IMR-90 (cell line): Measurements from ENCODE around the gene CCDC136. TPM values are rescaled to one million over a fixed set of nuclear protein-coding genes. Genes with fewer than 3 reads are reported as not detected.

Experiments
- ATAC-seq: fragments of 200-7000 bp; cut with Tn5 transposase; 2 replicates; pipeline ENCODE4 v1.9.1; 2020; ENCODE audit warnings: low read depth, mild to moderate bottlenecking, moderate library complexity
- BruUV-seq: library from RNA; stranded (reverse); fragments of 400-500 nt; replicated peaks from 2 replicates; lab custom pipeline; 2021; lab: Mats Ljungman, UMichigan
- CTCF ChIA-PET: fragments of 300-600 bp; formaldehyde crosslinking; extraction: SDS; loops from one replicate; lab custom pipeline; 2021; ENCODE audit warnings: antibody characterized with exemption; lab: Yijun Ruan, JAX
- POLR2A ChIA-PET: fragments of 300-600 bp; sonication (Branson Sonifier 250); formaldehyde crosslinking; loops from one replicate; lab custom pipeline; 2022; ENCODE audit warnings: antibody characterized with exemption; ENCODE audit not compliant: unreplicated experiment; lab: Charles Lee
- DNase-seq: peaks from one replicate; pipeline ENCODE4 v3.0.0; 2013
- H2AFZ ChIP-seq: replicated peaks from 2 replicates; pipeline ENCODE3; 2013; ENCODE audit warnings: low read length, mild to moderate bottlenecking; ENCODE audit not compliant: poor library complexity
- H2AK5ac ChIP-seq: 2 replicates; pipeline ENCODE4 v1.6.1; 2013; ENCODE audit warnings: low read depth, low read length, inconsistent platforms
- H2AK9ac ChIP-seq: replicated peaks from 2 replicates; pipeline ENCODE3; 2013; ENCODE audit warnings: mild to moderate bottlenecking, low read depth, low read length, moderate library complexity; ENCODE audit not compliant: poor library complexity
- H2BK120ac ChIP-seq: 2 replicates; pipeline ENCODE4 v1.6.1; 2013; ENCODE audit warnings: low read depth, low read length, inconsistent platforms
- H2BK15ac ChIP-seq: 3 replicates; pipeline ENCODE4 v1.6.1; 2013; ENCODE audit warnings: low read depth, low read length, inconsistent platforms
- H2BK20ac ChIP-seq: 2 replicates; pipeline ENCODE4 v1.6.1; 2013; ENCODE audit warnings: low read depth, mild to moderate bottlenecking, inconsistent platforms, low read length, moderate library complexity
- H2BK5ac ChIP-seq: 2 replicates; pipeline ENCODE4 v1.6.1; 2013; ENCODE audit warnings: mild to moderate bottlenecking, low read depth, low read length, inconsistent platforms; ENCODE audit not compliant: poor library complexity, severe bottlenecking
- H3K14ac ChIP-seq: replicated peaks from 2 replicates; pipeline ENCODE4 v1.6.1; 2013; ENCODE audit warnings: low read depth, low read length, inconsistent platforms
- H3K18ac ChIP-seq: 2 replicates; pipeline ENCODE4 v1.6.1; 2013; ENCODE audit warnings: low read depth, low read length, control low read depth
- H3K23ac ChIP-seq: 2 replicates; pipeline ENCODE4 v1.6.1; 2013; ENCODE audit warnings: low read depth, low read length, inconsistent platforms
- H3K27ac ChIP-seq: 2 replicates; pipeline ENCODE4 v1.5.1; 2013; ENCODE audit warnings: mild to moderate bottlenecking, control low read depth, low read length; ENCODE audit not compliant: insufficient read depth
- H3K27me3 ChIP-seq: 2 replicates; pipeline ENCODE4 v1.6.1; 2013; ENCODE audit warnings: low read length; ENCODE audit not compliant: control insufficient read depth, insufficient read depth
- H3K36me3 ChIP-seq: 2 replicates; pipeline ENCODE4 v1.6.1; 2013; ENCODE audit warnings: low read length, mixed read lengths; ENCODE audit not compliant: control insufficient read depth, insufficient read depth
- H3K4ac ChIP-seq: 2 replicates; pipeline ENCODE4 v1.6.1; 2013; ENCODE audit warnings: low read depth, low read length, inconsistent platforms
- H3K4me1 ChIP-seq: 2 replicates; pipeline ENCODE4 v1.6.1; 2013; ENCODE audit warnings: low read length, mixed read lengths; ENCODE audit not compliant: control insufficient read depth, insufficient read depth
- H3K4me2 ChIP-seq: 2 replicates; pipeline ENCODE4 v1.6.1; 2013; ENCODE audit warnings: low read depth, mild to moderate bottlenecking, control low read depth, low read length, moderate library complexity
- H3K4me3 ChIP-seq: 2 replicates; pipeline ENCODE4 v1.5.1; 2013; ENCODE audit warnings: low read depth, mild to moderate bottlenecking, control low read depth, low read length, moderate library complexity; ENCODE audit not compliant: insufficient read depth
- H3K56ac ChIP-seq: 2 replicates; pipeline ENCODE4 v1.6.1; 2013; ENCODE audit warnings: low read length, inconsistent platforms; ENCODE audit not compliant: insufficient read depth; ENCODE audit errors: extremely low read depth
- H3K79me1 ChIP-seq, 2 experiments: 2 replicates each; pipeline ENCODE4 v1.6.1; 2013; ENCODE audit warnings: low read length in 2 of 2, inconsistent platforms in 1 of 2, low read depth in 1 of 2
- H3K9ac ChIP-seq: 2 replicates; pipeline ENCODE4 v1.6.1; 2013; ENCODE audit warnings: low read depth, low read length, control low read depth
- H3K9me1 ChIP-seq: 2 replicates; pipeline ENCODE4 v1.6.1; 2013; ENCODE audit warnings: low read length, inconsistent platforms; ENCODE audit not compliant: insufficient read depth
- H3K9me3 ChIP-seq: 2 replicates; pipeline ENCODE4 v1.6.1; 2013; ENCODE audit warnings: low read length; ENCODE audit not compliant: control insufficient read depth, insufficient read depth
- H4K20me1 ChIP-seq: 2 replicates; pipeline ENCODE4 v1.6.1; 2013; ENCODE audit warnings: low read length, inconsistent platforms; ENCODE audit not compliant: insufficient read depth
- H4K5ac ChIP-seq: 2 replicates; pipeline ENCODE4 v1.6.1; 2013; ENCODE audit warnings: mild to moderate bottlenecking, low read depth, low read length, control low read depth
- H4K8ac ChIP-seq, 2 experiments: 2 replicates each; pipeline ENCODE4 v1.6.1; 2013; ENCODE audit warnings: low read depth in 2 of 2, low read length in 2 of 2, control low read depth in 1 of 2, inconsistent platforms in 1 of 2
- H4K91ac ChIP-seq: 2 replicates; pipeline ENCODE4 v1.6.1; 2013; ENCODE audit warnings: low read depth, low read length, inconsistent platforms; ENCODE audit not compliant: insufficient read depth
- CHD1 ChIP-seq: IDR thresholded peaks from 2 replicates; pipeline ENCODE4 v1.6.1; 2012; ENCODE audit warnings: low read depth, low read length, improper control_type of control experiment
- FOS ChIP-seq: fragments of 150-350 bp; IDR thresholded peaks from 2 replicates; pipeline ENCODE4 v1.6.1; 2016; ENCODE audit warnings: low read depth, low read length
- MAFK ChIP-seq: IDR thresholded peaks from 2 replicates; pipeline ENCODE4 v1.6.1; 2012; ENCODE audit warnings: low read depth, low read length, improper control_type of control experiment
- MAZ ChIP-seq: IDR thresholded peaks from 2 replicates; pipeline ENCODE4 v1.6.1; 2012; ENCODE audit warnings: low read depth, mild to moderate bottlenecking, low read length, improper control_type of control experiment, moderate library complexity, borderline replicate concordance
- MXI1 ChIP-seq: IDR thresholded peaks from 2 replicates; pipeline ENCODE4 v1.6.1; 2012; ENCODE audit warnings: low read depth, mild to moderate bottlenecking, low read length, moderate library complexity, borderline replicate concordance
- POLR2A ChIP-seq: IDR thresholded peaks from 2 replicates; pipeline ENCODE4 v1.6.1; 2012; ENCODE audit warnings: mild to moderate bottlenecking, low read depth, low read length
- RAD21 ChIP-seq: IDR thresholded peaks from 2 replicates; pipeline ENCODE4 v1.6.1; 2012; ENCODE audit warnings: low read length, improper control_type of control experiment
- RCOR1 ChIP-seq: IDR thresholded peaks from 2 replicates; pipeline ENCODE4 v1.6.1; 2012; ENCODE audit warnings: mild to moderate bottlenecking, low read length, improper control_type of control experiment; ENCODE audit not compliant: insufficient replicate concordance
- WGBS, 2 experiments: methylation state at CpG; one replicate each; pipeline versions ENCODE4 v1.1.5 to v1.1.7; 2013; ENCODE audit warnings: missing lambda C conversion rate in 2 of 2; ENCODE audit not compliant: insufficient read length in 1 of 2; ENCODE audit errors: extremely low coverage in 2 of 2; 5-methylcytosine and 5-hydroxymethylcytosine counted together
- dilution Hi-C: fragments of 300-500 bp; cut with HindIII; formaldehyde crosslinking; loops from one replicate; pipeline ENCODE4 v1.14.3; 2018; ENCODE audit warnings: low sequenced_read_pairs; ENCODE audit not compliant: unreplicated experiment
- in situ Hi-C: fragments of 300-500 bp; cut with MboI; formaldehyde crosslinking; loops from 3 replicates; pipeline ENCODE4 v1.14.3; 2019; ENCODE audit warnings: low sequenced_read_pairs, inconsistent platforms, mixed read lengths
- intact Hi-C: fragments of 100-400 bp; cut with micrococcal nuclease; formaldehyde crosslinking; loops from 2 replicates; pipeline ENCODE4 v1.10.0; 2022
- polyA plus RNA-seq, 3 experiments: library from polyadenylated mRNA; depleted of rRNA; stranded (reverse); fragments of >200 nt; gene quantifications; 2 replicates each; pipeline ENCODE4 v1.2.3, GENCODE V29; 2012; ENCODE audit warnings: low replicate concordance in 1 of 3
- total RNA-seq: library from RNA; depleted of rRNA; stranded (reverse); fragments of >200 nt; gene quantifications from 2 replicates; pipeline ENCODE4 v1.2.3, GENCODE V29; 2012
- TF ChIP-seq, protein P1 (sequence below): fragments of 150-350 bp; IDR thresholded peaks from 2 replicates; pipeline ENCODE4 v1.6.1; 2017; ENCODE audit warnings: mild to moderate bottlenecking, antibody characterized with exemption, low read length, low read depth
- TF ChIP-seq, protein P2 (sequence below): fragments of 150-350 bp; IDR thresholded peaks from 2 replicates; pipeline ENCODE4 v1.6.1; 2016; ENCODE audit warnings: low read depth, mild to moderate bottlenecking, low read length, moderate library complexity, borderline replicate concordance

Gene CCDC136
- total and polyA plus RNA-seq, 2 of the 4 experiments (the other 2 are of a cell fraction): 7.7 to 18.0 TPM

DNA sequence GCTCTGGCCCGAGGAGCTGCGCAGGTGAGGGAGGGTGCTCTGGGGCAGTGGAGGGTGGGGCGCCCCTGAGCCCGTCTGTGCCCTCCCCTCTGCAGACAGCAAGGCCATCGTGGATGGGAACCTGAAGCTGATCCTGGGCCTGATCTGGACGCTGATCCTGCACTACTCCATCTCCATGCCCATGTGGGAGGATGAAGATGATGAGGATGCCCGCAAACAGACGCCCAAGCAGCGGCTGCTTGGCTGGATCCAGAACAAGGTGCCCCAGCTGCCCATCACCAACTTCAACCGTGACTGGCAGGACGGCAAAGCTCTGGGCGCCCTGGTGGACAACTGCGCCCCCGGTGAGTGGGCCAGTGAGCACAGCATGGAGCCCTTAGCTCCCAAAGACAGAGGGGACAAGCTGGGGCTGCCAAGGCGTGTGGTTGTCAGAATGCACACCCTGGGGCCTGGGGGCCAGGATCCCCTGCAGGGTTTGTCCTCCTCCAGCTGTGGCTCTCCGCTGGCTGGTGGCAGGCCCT, 43.5 kb downstream of the CCDC136 start:
- CTCF ChIA-PET: no interaction called here
- Histone ChIP-seq H4K91ac (no peak overlapping the region), H3K9me3 (no peaks in the 10 kb centered on the region), H3K4ac (no peak overlapping the region), H3K56ac (no peak overlapping the region), H3K23ac (peak overlapping the region; percentile 12; the same call in 1 of the 2 replicates), H2AK5ac (no peak overlapping the region), H3K9ac (no peak overlapping the region), H3K14ac (no peak overlapping the region), H2AFZ (peak overlapping the region; percentile 48), H3K4me2 (no peak overlapping the region), H3K18ac (no peak overlapping the region), H3K4me3 (no peak overlapping the region), H2AK9ac (no peak overlapping the region), H4K20me1 (peaks cover 99% of the 10 kb centered on the region), H3K36me3 (peaks cover 53% of the 10 kb centered on the region), H2BK20ac (no peak overlapping the region), H4K8ac (no peak overlapping the region), H2BK5ac (no peak overlapping the region), H4K5ac (no peak overlapping the region), H3K9me1 (no peaks in the 10 kb centered on the region; the same call in 1 of the 2 replicates), H3K27ac (no peak overlapping the region), H2BK15ac (no peak overlapping the region), H2BK120ac (no peak overlapping the region), H3K27me3 (no peaks in the 10 kb centered on the region), H3K4me1 (peaks cover 21% of the 10 kb centered on the region), H3K79me1 (peaks cover 16 to 75% of the 10 kb centered on the region in 2 experiments)
- intact Hi-C loops: no loop called here
- DNase-seq (no peak), ATAC-seq (no peak)
- POLR2A ChIA-PET: interaction anchor here (0.5 kb wide), 1 partner anchor 94 kb away, joined by 3 read pairs; no protein-coding TSS in a partner anchor
- WGBS, 2 experiments: 100% methylated on average over 4 of the region's 16 CpGs; no CpG with 5 or more reads in 1 of the 2 experiments
- TF ChIP-seq CHD1 (no peak), MAZ (no peak), FOS (no peak), RCOR1 (no peak), MAFK (no peak), RAD21 (no peak), POLR2A (no peak), MXI1 (no peak)
- TF ChIP-seq, protein P1, sequence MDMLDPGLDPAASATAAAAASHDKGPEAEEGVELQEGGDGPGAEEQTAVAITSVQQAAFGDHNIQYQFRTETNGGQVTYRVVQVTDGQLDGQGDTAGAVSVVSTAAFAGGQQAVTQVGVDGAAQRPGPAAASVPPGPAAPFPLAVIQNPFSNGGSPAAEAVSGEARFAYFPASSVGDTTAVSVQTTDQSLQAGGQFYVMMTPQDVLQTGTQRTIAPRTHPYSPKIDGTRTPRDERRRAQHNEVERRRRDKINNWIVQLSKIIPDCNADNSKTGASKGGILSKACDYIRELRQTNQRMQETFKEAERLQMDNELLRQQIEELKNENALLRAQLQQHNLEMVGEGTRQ: no peak
- TF ChIP-seq, protein P2, sequence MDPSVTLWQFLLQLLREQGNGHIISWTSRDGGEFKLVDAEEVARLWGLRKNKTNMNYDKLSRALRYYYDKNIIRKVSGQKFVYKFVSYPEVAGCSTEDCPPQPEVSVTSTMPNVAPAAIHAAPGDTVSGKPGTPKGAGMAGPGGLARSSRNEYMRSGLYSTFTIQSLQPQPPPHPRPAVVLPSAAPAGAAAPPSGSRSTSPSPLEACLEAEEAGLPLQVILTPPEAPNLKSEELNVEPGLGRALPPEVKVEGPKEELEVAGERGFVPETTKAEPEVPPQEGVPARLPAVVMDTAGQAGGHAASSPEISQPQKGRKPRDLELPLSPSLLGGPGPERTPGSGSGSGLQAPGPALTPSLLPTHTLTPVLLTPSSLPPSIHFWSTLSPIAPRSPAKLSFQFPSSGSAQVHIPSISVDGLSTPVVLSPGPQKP: no peak
- BruUV-seq: no TSS peak
- in situ Hi-C loops: no loop called here
- dilution Hi-C loops: no loop called here
